Measurements from ENCODE around the gene SVOP.

SVOP gene

GRCh38 chr12:108915632-108916133, 105.2 kb downstream of the SVOP start:
- peaks cover 52% of the 10 kb centered on the region for H3K27me3 ChIP-seq (ENCODE audit: low read depth, low read length)
- H2AFZ ChIP-seq (ENCODE audit: low read depth, low read length), result no peak overlapping the region
- no peak overlapping the region for H3K4me2 ChIP-seq (ENCODE audit: low read length)
- no peak overlapping the region for H3K27ac ChIP-seq (ENCODE audit: low read length)
- no peaks in the 10 kb centered on the region for H4K20me1 ChIP-seq (ENCODE audit: insufficient read depth, low read length)
- no peak for TF ChIP-seq EZH2phosphoT487 (IDR thresholded peaks at IDR 0.05; ENCODE audit: low read depth)
- TF ChIP-seq CTCF (IDR thresholded peaks at IDR 0.05; ENCODE audit: low read depth, low read length), result no peak
- no peak overlapping the region for H3K9ac ChIP-seq (ENCODE audit: low read length)
- no peaks in the 10 kb centered on the region for H3K4me1 ChIP-seq (ENCODE audit: low read length)
- H3K36me3 ChIP-seq (replicated peaks; ENCODE audit: low read depth, low read length), result no peaks in the 10 kb centered on the region
- H3K4me3 ChIP-seq (ENCODE audit: low read length), result no peak overlapping the region
- H3K9me3 ChIP-seq (ENCODE audit: insufficient read depth, low read length), result peaks cover 5% of the 10 kb centered on the region; the same call in 1 of the 2 replicates
- no peaks in the 10 kb centered on the region for H3K79me2 ChIP-seq (ENCODE audit: low read length)

GRCh38 chr12:108914121-108914531, 106.7 kb downstream of the SVOP start:
- Histone ChIP-seq H3K36me3 (replicated peaks; ENCODE audit: low read depth, low read length) (no peaks in the 10 kb centered on the region), H3K27me3 (ENCODE audit: low read depth, low read length) (peaks cover 57% of the 10 kb centered on the region), H3K9ac (ENCODE audit: low read length) (no peak overlapping the region), H4K20me1 (ENCODE audit: insufficient read depth, low read length) (no peaks in the 10 kb centered on the region), H3K4me3 (ENCODE audit: low read length) (no peak overlapping the region), H3K4me1 (ENCODE audit: low read length) (no peaks in the 10 kb centered on the region), H2AFZ (ENCODE audit: low read depth, low read length) (no peak overlapping the region), H3K4me2 (ENCODE audit: low read length) (no peak overlapping the region), H3K27ac (ENCODE audit: low read length) (no peak overlapping the region), H3K79me2 (ENCODE audit: low read length) (no peaks in the 10 kb centered on the region), H3K9me3 (ENCODE audit: insufficient read depth, low read length) (no peaks in the 10 kb centered on the region)
- TF ChIP-seq CTCF (IDR thresholded peaks at IDR 0.05; ENCODE audit: low read depth, low read length), result no peak
- no peak for TF ChIP-seq EZH2phosphoT487 (IDR thresholded peaks at IDR 0.05; ENCODE audit: low read depth)

- Histone ChIP-seq H3K27me3 (ENCODE audit: low read depth, low read length) (peaks cover 59% of the 10 kb centered on the region), H3K79me2 (ENCODE audit: low read length) (no peaks in the 10 kb centered on the region), H3K4me3 (ENCODE audit: low read length) (no peak overlapping the region), H3K27ac (ENCODE audit: low read length) (no peak overlapping the region), H3K36me3 (replicated peaks; ENCODE audit: low read depth, low read length) (no peaks in the 10 kb centered on the region), H3K9me3 (ENCODE audit: insufficient read depth, low read length) (no peaks in the 10 kb centered on the region), H4K20me1 (ENCODE audit: insufficient read depth, low read length) (no peaks in the 10 kb centered on the region), H2AFZ (ENCODE audit: low read depth, low read length) (no peak overlapping the region), H3K4me1 (ENCODE audit: low read length) (peaks cover 8% of the 10 kb centered on the region), H3K4me2 (ENCODE audit: low read length) (no peak overlapping the region), H3K9ac (ENCODE audit: low read length) (no peak overlapping the region)
- no peak for TF ChIP-seq EZH2phosphoT487 (IDR thresholded peaks at IDR 0.05; ENCODE audit: low read depth)
- TF ChIP-seq CTCF (IDR thresholded peaks at IDR 0.05; ENCODE audit: low read depth, low read length), result no peak
Observed at GRCh38 chr12:108912361-108912760, 108.5 kb downstream of the SVOP start.

GRCh38 chr12:108911915-108912314, 109.0 kb downstream of the SVOP start:
- Histone ChIP-seq H2AFZ (ENCODE audit: low read depth, low read length) (no peak overlapping the region), H4K20me1 (ENCODE audit: insufficient read depth, low read length) (no peaks in the 10 kb centered on the region), H3K27ac (ENCODE audit: low read length) (no peak overlapping the region), H3K36me3 (replicated peaks; ENCODE audit: low read depth, low read length) (no peaks in the 10 kb centered on the region), H3K79me2 (ENCODE audit: low read length) (no peaks in the 10 kb centered on the region), H3K9ac (ENCODE audit: low read length) (no peak overlapping the region), H3K27me3 (ENCODE audit: low read depth, low read length) (peaks cover 58% of the 10 kb centered on the region), H3K4me1 (ENCODE audit: low read length) (peaks cover 8% of the 10 kb centered on the region), H3K9me3 (ENCODE audit: insufficient read depth, low read length) (no peaks in the 10 kb centered on the region), H3K4me3 (ENCODE audit: low read length) (no peak overlapping the region), H3K4me2 (ENCODE audit: low read length) (no peak overlapping the region)
- TF ChIP-seq EZH2phosphoT487 (IDR thresholded peaks at IDR 0.05; ENCODE audit: low read depth), result no peak
- TF ChIP-seq CTCF (IDR thresholded peaks at IDR 0.05; ENCODE audit: low read depth, low read length), result no peak
